ENCODE measurements around the gene ADAMTS19.

ADAMTS19 gene

DNA sequence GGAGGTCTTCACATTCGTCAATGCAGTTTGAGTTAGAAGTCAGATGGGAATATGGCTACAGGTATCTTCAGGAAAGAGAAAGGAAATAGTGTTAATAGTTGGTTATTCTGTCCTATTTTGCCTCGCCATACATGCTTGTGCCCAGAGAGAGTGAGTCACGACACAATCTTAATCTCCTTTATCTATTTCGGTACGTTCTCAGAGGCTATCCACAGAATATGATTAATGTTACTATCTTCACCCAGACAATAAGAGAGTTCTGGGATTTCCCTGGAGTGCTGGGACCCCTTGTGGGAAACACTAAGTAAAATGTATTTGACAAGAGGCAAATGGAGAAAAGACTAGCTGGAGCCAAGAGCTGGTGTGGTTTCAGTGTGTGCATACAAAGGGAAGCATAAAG, 313.3 kb downstream of the ADAMTS19 start:
- DNase-seq: no peak

DNA sequence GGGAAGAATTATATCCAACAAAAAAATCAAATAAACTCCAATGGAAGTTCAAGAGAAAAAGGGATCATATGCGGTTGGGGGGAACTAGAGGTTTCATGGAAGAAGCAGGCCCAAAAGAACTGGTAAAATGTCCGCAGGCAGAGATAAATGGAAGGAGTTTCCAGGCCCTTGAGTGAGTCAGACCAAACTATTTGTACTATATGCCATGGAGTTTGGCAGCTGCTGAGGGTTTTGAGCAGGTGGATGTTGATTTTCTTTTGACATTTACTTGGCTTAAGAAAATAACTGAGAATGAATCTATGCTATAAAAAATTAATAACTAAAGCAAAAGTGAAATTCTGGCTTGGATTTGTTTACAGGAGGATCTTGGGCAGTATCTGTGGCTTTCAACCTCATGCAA, 321.5 kb downstream of the ADAMTS19 start:
- no peak for DNase-seq

Measured in inflammatory macrophage treated with lipopolysaccharide for 4 hours (primary cell).